Measurements from ENCODE around the gene HUS1. TPM values are rescaled to one million over a fixed set of nuclear protein-coding genes. Genes with fewer than 3 reads are reported as not detected.
"Not testable (repeated sequence)": the region's sequence is repeated elsewhere in the genome, so short reads cannot be mapped to it uniquely, and the experiment has no call there.

Gene HUS1
- total RNA-seq, result 35.8 TPM
- long read RNA-seq, transcript HUS1-201 (8 exons, 2,935 nt), result major isoform, 8 of 23 reads
- long read RNA-seq, partial matches to known transcripts, result 0 of 23 reads
- long read RNA-seq, other reads (novel, unspliced or antisense), result 15 of 23 reads

DNA sequence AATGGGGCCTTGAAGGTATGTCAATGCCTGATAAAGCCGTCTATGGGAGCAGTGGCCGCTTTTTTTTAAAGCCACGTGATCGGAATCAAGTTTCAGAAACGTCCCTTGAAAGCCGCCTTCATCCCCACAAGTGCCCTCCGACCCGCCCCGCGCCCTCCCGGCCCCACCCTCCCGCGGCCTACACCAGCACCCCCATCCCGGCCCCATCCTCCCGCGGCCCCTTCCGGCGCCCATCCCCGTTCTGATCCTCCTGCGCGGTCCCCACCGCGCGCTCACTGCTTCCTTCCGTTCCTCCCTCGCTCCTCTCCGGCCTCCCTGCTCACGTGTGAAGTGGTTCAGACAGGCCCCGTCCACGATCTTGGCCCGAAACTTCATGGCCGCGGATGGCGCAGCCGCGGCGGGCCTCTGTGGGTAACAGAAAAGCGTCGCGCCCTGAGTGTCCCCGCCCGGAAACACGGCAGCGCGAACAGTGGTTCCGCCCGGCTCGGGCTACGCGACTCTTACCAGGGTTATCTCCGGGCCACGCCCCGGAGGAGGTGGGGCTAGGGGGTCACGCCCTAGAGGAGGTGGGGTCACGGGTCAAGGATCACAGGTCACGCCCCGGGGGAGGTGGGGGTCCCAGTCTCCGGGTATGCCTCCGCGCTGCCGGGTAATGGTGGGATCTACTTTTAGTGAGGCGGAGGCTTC, at the start of gene HUS1:
Gene HUS1 (minus strand): TSS at position 471 of the 687 bp plus-strand sequence. CDS start 96 bp downstream, at position 375.
- peak; percentile 97 for DNase-seq (ENCODE audit: low spot score)

DNA sequence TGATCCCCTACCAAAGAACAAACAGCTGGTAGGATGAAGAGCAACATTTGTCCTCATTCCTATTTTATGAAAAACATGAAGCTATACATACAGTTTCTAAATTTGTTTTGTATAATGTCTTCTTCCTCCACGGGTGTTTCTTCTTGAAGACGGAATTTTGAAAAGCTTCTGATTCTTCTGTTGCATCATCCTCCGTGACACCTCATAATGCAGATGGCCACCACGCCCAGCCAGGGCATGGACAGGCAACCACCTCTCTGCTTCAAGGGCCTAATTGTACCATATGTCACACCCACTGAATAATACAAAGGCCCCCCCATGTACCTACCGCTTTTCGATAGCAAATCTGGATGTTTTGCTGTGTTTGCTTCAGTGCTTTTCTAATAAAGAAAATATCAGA, 49.5 kb upstream of the HUS1 start, which contains the start of gene SUN3:
Gene SUN3 (minus strand): TSS at position 170 of the 400 bp plus-strand sequence. CDS start 169 bp downstream, at position 1.
- no peak for DNase-seq (ENCODE audit: low spot score)

GRCh38 chr7:48025624-48026023, 46.2 kb upstream of the HUS1 start:
- no peak for DNase-seq (ENCODE audit: low spot score)

DNA sequence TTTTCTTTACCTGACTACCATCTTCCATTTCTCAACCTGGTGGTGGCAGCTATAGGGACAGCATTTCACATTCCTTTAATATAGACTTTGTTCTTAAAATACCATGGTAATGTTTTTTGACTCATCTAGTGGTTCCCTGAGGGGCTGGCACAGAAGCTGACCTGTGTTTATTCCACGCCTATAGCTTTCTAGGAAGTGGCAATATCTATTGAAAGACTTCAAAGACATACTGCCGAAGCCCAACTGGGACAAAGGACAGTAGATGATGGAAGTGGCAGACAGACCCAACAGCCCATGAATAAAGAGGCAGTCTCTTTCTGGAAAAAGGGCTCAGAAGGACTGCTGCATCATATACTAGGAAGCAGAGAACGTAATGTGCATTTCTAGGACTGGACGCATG, 38.3 kb upstream of the HUS1 start:
- DNase-seq (ENCODE audit: low spot score), result no peak

- DNase-seq (ENCODE audit: low spot score), result no peak
Measured at GRCh38 chr7:48016641-48017040, 37.2 kb upstream of the HUS1 start.

DNA sequence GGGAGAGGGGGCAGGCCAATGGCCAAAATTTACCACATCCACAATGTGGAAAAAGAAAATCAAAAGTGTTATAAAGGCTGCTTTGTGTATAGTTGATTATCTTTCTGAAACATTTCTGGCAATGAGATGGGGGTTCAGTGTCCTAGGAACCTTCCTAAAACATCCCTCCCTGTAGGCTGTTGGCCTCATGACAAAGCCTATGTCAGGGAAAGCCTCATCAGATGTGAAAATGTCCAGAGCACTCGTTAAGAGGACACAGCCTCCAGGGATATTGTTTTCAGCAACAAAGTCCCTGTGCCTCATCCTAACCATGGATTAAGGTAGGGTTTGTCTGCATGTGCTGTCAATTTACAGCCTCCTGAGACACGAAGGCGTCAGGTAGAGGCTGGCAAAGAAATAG, 32.5 kb upstream of the HUS1 start:
- no peak for DNase-seq (ENCODE audit: low spot score)

- no peak for DNase-seq (ENCODE audit: low spot score)
Measured at GRCh38 chr7:48011323-48011722, 31.9 kb upstream of the HUS1 start.

GRCh38 chr7:48009954-48010353, 30.5 kb upstream of the HUS1 start:
- DNase-seq (ENCODE audit: low spot score), result no peak

- no peak for DNase-seq (ENCODE audit: low spot score)
Measured at GRCh38 chr7:48009257-48009656, 29.8 kb upstream of the HUS1 start.

GRCh38 chr7:48006866-48007265, 27.5 kb upstream of the HUS1 start:
- no peak for DNase-seq (ENCODE audit: low spot score)

DNA sequence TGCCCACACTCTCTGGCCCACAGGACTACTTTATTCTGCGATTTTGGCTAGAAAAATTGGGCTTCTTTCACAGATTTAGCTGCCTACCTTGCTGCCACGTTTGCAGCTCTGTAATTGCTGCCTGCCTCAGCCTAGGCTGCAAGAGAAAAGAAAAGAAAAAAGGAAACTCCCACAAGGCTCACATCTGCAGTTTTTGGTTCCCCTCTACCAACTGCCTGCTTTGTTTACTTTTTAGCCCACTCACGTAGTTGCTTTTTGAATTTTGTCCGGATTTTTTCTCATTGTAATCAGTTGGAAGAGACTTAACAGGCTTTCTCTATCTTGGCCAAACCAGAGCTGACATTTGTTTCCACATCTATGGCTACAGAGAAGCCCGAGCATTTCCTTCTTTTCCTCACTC, 25.2 kb upstream of the HUS1 start:
- DNase-seq (ENCODE audit: low spot score), result no peak

GRCh38 chr7:48004032-48004431, 24.6 kb upstream of the HUS1 start:
- DNase-seq (ENCODE audit: low spot score), result no peak

DNA sequence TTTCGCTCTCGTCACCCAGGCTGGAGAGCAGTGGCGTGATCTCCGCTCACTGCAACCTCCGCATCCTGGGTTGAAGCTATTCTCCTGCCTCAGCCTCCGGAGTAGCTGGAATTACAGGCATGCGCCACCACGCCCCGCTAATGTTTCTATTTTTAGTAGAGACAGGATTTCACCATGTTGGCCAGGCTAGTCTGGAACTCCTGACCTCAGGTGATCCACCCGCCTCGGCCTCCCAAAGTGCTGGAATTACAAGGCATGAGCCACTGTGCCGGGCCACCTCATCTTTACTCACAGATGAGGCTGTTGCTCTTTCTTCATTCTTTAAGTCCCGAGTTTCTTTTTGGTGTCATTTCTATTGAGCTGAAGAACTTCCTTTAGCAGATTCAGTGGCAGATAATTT, 20.7 kb upstream of the HUS1 start:
- not testable (repeated sequence) for DNase-seq (ENCODE audit: low spot score)

- no peak for DNase-seq (ENCODE audit: low spot score)
Measured at GRCh38 chr7:47999413-47999812, 20.0 kb upstream of the HUS1 start.

DNA sequence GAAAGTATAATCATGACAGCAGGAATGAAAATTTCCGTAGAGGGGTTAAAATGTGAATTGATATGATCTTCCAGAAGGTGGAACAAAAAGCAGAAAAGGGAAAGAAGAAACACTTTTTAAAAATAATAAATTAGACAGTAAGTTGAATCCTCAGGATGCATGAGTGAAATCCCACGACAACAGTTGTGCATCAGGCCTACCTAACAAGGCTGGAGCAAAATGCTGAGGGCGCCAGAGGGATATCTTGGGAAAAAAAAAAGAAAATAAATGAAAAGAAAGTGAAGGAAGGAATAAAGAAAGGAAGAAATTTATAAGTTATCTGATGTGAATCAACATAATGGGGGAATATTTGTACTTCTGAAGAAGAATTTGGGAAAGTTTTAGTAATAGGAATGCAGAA, 13.0 kb upstream of the HUS1 start:
- DNase-seq (ENCODE audit: low spot score), result no peak

DNA sequence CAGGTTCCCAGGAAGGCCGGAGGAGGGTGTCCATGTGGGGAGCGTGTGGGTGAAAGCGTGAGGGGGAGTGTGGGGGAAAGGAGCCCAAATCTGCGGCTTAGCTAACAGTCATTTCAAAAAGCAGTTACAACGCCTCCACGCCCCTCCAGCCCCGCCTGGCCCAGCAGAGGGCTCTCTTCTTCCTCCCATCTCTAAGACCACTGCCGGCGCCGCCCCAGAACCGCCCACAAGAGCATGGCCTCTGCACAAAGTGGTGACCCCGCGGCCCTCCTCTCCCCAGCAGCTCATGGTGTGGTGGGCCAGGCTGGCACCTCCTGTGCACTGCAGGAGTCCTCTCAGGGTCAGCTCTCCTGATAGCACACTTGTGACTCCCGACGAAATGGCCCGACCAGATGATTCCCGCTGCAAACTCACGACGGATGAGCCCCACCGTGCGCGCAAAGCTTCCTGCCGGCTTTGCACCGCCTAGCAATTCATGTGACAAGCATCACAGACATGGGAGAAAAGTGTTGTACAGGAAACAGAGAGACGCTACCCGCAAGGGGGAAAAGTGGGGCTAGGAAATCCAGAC, 12.4 kb upstream of the HUS1 start:
- peak; percentile 93 for DNase-seq (ENCODE audit: low spot score)

DNA sequence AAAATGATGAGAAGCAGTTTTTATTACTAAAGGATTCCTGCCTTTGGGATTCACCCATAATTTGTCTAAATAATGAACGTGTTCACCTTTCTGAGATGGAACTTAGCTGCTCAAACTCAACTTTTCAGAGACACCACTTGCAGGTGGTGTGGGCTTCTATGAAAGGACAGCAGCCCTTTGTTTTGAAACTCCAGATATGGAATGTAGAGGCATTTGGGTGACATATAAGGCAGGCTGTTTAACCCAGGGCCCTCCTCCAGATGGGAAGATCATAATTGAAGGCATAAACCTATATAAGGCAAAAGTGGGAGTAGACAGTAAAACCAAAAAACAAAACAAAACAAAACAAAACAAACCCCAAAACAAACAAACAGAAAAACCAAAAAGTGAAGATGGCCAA, 11.9 kb upstream of the HUS1 start:
- no peak for DNase-seq (ENCODE audit: low spot score)

DNA sequence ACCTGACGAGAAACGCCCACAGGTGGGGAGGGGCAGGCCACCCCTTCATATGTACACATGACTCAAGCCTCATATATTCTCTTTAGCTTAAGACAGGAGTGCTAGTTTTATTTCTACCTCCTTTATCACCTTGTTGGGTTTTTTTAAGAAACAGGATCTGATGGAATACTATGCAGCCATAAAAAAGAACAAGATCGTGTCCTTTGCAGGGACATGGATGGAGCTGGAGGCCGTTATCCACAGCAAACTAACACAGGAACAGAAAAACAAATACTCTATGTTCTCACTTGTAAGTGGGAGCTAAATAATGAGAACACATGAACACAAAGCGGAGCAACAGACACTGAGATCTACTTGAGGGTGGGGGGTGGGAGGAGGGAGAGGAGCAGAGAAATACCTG, 11.2 kb upstream of the HUS1 start:
- DNase-seq (ENCODE audit: low spot score), result no peak

- not testable (repeated sequence) for DNase-seq (ENCODE audit: low spot score)
Measured at GRCh38 chr7:47989607-47990400, 10.4 kb upstream of the HUS1 start.

DNA sequence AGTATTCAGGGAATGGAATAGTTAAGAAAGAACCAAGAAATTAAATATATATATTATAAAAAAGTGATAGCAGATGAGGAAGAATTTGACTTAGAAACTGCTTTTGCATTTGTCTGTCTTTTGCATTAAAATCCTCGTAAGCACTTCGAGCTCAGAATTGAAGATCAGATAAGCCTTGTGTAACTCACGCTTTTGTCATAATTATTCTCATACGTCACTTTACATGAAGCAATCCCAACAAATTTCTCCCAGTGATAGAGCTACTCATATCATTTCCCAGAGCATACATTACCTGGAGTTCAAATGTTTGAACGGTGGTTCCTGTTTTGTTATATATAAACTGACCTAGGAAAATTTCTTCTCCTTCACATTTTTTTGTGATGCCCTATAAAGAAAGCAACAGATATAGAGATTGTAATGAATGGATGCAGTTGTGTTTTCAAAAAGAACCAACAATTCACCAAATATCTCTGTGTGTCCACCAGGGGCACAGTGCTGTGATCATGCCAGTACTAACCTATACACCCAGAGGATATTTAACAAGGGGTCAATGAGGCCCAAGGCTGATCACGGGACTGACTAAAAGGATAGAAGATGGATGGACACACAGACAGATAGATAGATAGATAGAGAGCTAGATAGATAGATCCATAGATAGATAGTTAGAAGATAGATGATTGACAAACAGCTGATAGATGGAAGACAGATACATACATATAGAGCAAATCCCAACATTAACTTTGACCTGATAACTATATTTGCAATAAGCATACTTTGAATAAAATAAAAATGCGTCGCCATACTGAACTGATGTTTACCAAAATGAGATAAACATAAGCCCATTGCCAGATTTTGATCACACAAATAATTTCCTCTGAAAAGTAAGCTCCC, 9.3 kb upstream of the HUS1 start:
- no peak for DNase-seq (ENCODE audit: low spot score)

- no peak for DNase-seq (ENCODE audit: low spot score)
Measured at GRCh38 chr7:47982610-47983009, 3.2 kb upstream of the HUS1 start.

All from mesenteric fat pad (tissue), 1 donor.